Lower leg skin (tissue), 3 donors: ENCODE data around the gene UXT.

ENCODE experiments used
- POLR2A ChIP-seq, 2 donors: fragments of 450-650 bp; IDR thresholded peaks; one replicate each; pipeline ENCODE4 v1.6.1; 2016 to 2017; ENCODE audit warnings: antibody characterized with exemption in 2 of 2, mild to moderate bottlenecking in 1 of 2, moderate library complexity in 1 of 2
- TF ChIP-seq, protein P1 (sequence below), 3 donors: fragments of 450-650 bp; IDR thresholded peaks; one replicate each; pipeline ENCODE4 v1.5.1; 2016; ENCODE audit warnings: antibody characterized with exemption in 3 of 3, mild to moderate bottlenecking in 3 of 3, moderate library complexity in 2 of 3

DNA sequence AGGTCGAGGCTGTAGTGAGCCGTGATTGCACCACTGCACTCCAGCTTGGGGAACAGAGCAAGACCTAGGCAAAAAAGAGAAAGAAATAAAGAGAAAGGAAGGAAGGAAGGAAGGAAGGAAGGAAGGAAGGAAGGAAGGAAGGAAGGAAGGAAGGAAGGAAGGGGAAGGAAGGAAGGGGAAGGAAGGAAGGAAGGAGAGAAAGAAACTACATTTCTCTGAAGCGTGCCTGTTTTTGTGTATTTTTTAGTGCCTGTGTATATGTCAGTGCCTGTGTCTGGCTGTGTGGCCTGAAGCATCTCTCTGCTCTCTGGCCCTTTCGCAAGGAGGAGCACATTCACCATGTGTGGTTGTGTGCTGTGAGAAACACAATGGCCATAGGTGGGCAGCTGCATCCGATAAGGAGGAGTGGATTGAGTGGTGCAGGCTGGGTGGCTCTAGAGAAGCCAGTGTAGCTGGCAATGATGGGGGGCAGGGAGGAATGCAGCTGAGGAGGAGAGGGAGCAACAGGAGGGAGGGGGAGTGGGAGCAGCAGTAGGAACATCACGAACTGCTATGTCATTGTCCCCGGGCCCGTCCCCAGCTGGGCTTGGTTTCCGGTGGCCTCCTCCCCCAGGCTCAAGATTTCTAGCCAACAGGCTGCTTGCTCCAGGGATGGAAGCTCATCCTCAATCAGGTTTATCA, 50.7 kb downstream of the UXT start:
- TF ChIP-seq, protein P1, sequence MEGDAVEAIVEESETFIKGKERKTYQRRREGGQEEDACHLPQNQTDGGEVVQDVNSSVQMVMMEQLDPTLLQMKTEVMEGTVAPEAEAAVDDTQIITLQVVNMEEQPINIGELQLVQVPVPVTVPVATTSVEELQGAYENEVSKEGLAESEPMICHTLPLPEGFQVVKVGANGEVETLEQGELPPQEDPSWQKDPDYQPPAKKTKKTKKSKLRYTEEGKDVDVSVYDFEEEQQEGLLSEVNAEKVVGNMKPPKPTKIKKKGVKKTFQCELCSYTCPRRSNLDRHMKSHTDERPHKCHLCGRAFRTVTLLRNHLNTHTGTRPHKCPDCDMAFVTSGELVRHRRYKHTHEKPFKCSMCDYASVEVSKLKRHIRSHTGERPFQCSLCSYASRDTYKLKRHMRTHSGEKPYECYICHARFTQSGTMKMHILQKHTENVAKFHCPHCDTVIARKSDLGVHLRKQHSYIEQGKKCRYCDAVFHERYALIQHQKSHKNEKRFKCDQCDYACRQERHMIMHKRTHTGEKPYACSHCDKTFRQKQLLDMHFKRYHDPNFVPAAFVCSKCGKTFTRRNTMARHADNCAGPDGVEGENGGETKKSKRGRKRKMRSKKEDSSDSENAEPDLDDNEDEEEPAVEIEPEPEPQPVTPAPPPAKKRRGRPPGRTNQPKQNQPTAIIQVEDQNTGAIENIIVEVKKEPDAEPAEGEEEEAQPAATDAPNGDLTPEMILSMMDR (IDR thresholded peaks at IDR 0.05): no peak
- TF ChIP-seq POLR2A (IDR thresholded peaks at IDR 0.05): no peak
